GM23338 (cell line): ENCODE data around the gene SRCIN1. TPM values are rescaled to one million over a fixed set of nuclear protein-coding genes. Genes with fewer than 3 reads are reported as not detected.

Experiments
- ATAC-seq: fragments of 200-7000 bp; cut with Tn5 transposase; 3 replicates; pipeline ENCODE4 v1.9.1; 2020
- DNase-seq: peaks from one replicate; pipeline ENCODE4 v3.0.0-alpha.2; 2015; ENCODE audit warnings: low spot score
- H2AFZ ChIP-seq: fragments of 200-600 bp; sonication (generic); 2 replicates; pipeline ENCODE4 v1.8.0; 2016; ENCODE audit warnings: antibody characterized with exemption, mild to moderate bottlenecking, moderate library complexity
- H3F3A ChIP-seq: fragments of 200-600 bp; sonication (generic); replicated peaks from 2 replicates; pipeline ENCODE4 v1.8.0; 2017; ENCODE audit warnings: antibody characterized with exemption, mixed run types, low read depth
- H3K27ac ChIP-seq: fragments of 200-600 bp; sonication (generic); 2 replicates; pipeline ENCODE4 v1.6.1; 2016; ENCODE audit warnings: low read depth
- H3K27me3 ChIP-seq: fragments of 200-600 bp; sonication (generic); 2 replicates; pipeline ENCODE4 v1.8.0; 2016; ENCODE audit warnings: mild to moderate bottlenecking, mixed run types, moderate library complexity; ENCODE audit not compliant: insufficient read depth
- H3K36me3 ChIP-seq: fragments of 200-600 bp; sonication (generic); 2 replicates; pipeline ENCODE4 v1.8.0; 2016; ENCODE audit warnings: mild to moderate bottlenecking; ENCODE audit not compliant: insufficient read depth
- H3K4me1 ChIP-seq: fragments of 200-600 bp; sonication (generic); 2 replicates; pipeline ENCODE4 v1.8.0; 2016; ENCODE audit warnings: mild to moderate bottlenecking, moderate library complexity; ENCODE audit not compliant: insufficient read depth
- H3K4me2 ChIP-seq: fragments of 200-600 bp; sonication (generic); 2 replicates; pipeline ENCODE4 v1.7.1; 2017; ENCODE audit warnings: mixed run types
- H3K4me3 ChIP-seq: fragments of 200-600 bp; sonication (generic); 2 replicates; pipeline ENCODE4 v1.6.1; 2016; ENCODE audit warnings: mixed run types
- H3K79me2 ChIP-seq: fragments of 200-600 bp; sonication (generic); replicated peaks from 2 replicates; pipeline ENCODE4 v1.8.0; 2017; ENCODE audit warnings: mild to moderate bottlenecking; ENCODE audit not compliant: insufficient read depth
- H3K9me2 ChIP-seq: fragments of 200-600 bp; sonication (generic); 2 replicates; pipeline ENCODE4 v1.8.0; 2017; ENCODE audit not compliant: insufficient read depth
- H4K20me1 ChIP-seq: fragments of 200-600 bp; sonication (generic); replicated peaks from 2 replicates; pipeline ENCODE4 v1.8.0; 2017; ENCODE audit warnings: mild to moderate bottlenecking; ENCODE audit not compliant: insufficient read depth
- H3K27ac Mint-ChIP-seq: 2 replicates; pipeline ENCODE4 v1.8.0; 2020; ENCODE audit warnings: inconsistent platforms, mild to moderate bottlenecking, moderate library complexity, mixed read lengths
- H3K27me3 Mint-ChIP-seq: 3 replicates; pipeline ENCODE4 v1.8.0; 2022; ENCODE audit warnings: low read depth, mild to moderate bottlenecking, moderate library complexity, mixed read lengths, inconsistent platforms; ENCODE audit not compliant: insufficient read depth, poor library complexity
- H3K36me3 Mint-ChIP-seq: 3 replicates; pipeline ENCODE4 v1.8.0; 2021; ENCODE audit warnings: low read depth, mild to moderate bottlenecking, inconsistent platforms, moderate library complexity, mixed read lengths
- H3K4me1 Mint-ChIP-seq: 3 replicates; pipeline ENCODE4 v1.8.0; 2020; ENCODE audit warnings: mild to moderate bottlenecking, inconsistent platforms, mixed read lengths
- H3K4me3 Mint-ChIP-seq: 3 replicates; pipeline ENCODE4 v1.8.0; 2021; ENCODE audit warnings: moderate library complexity, mild to moderate bottlenecking, inconsistent platforms, mixed read lengths
- H3K9me3 Mint-ChIP-seq: 3 replicates; pipeline ENCODE4 v1.8.0; 2020; ENCODE audit warnings: moderate library complexity, mild to moderate bottlenecking, inconsistent platforms, mixed read lengths
- CREB1 ChIP-seq: fragments of 250-450 bp; sonication (Bioruptor Pico); IDR thresholded peaks from 2 replicates; pipeline ENCODE4 v1.5.0; 2020; ENCODE audit warnings: low read depth, mild to moderate bottlenecking, moderate library complexity
- CTCF ChIP-seq, 2 experiments: fragments of 200-600 bp in 1 of 2; sonication (generic) in 1 of 2; conservative IDR thresholded peaks; 2 replicates each; pipeline versions ENCODE4 v1.5.1 to v1.6.1; 2016 to 2017; ENCODE audit warnings: antibody characterized with exemption in 2 of 2, low read depth in 2 of 2, mild to moderate bottlenecking in 2 of 2, moderate library complexity in 1 of 2
- ETS1 ChIP-seq: IDR thresholded peaks from 2 replicates; pipeline ENCODE4 v1.6.1; 2016; ENCODE audit warnings: antibody characterized with exemption
- EZH2 ChIP-seq: fragments of 200-600 bp; sonication (generic); IDR thresholded peaks from one replicate; pipeline ENCODE4 v1.8.0; 2017; ENCODE audit warnings: antibody characterized with exemption, mild to moderate bottlenecking, low read depth; ENCODE audit not compliant: unreplicated experiment
- EZH2phosphoT487 ChIP-seq: fragments of 200-600 bp; sonication (generic); IDR thresholded peaks from one replicate; pipeline ENCODE4 v1.8.1; 2018; ENCODE audit warnings: antibody characterized with exemption; ENCODE audit not compliant: unreplicated experiment
- JUNB ChIP-seq: IDR thresholded peaks from one replicate; pipeline ENCODE4 v1.6.1; 2016; ENCODE audit warnings: antibody characterized with exemption; ENCODE audit not compliant: unreplicated experiment
- NANOG ChIP-seq: IDR thresholded peaks from 2 replicates; pipeline ENCODE4 v1.6.1; 2016; ENCODE audit warnings: antibody characterized with exemption, borderline replicate concordance
- POLR2AphosphoS5 ChIP-seq: IDR thresholded peaks from 2 replicates; pipeline ENCODE4 v1.6.1; 2016; ENCODE audit warnings: antibody characterized with exemption, low read depth
- STAT1 ChIP-seq: IDR thresholded peaks from one replicate; pipeline ENCODE4 v1.6.1; 2016; ENCODE audit warnings: antibody characterized with exemption; ENCODE audit not compliant: unreplicated experiment
- ZNF114 ChIP-seq: fragments of 250-450 bp; sonication (Bioruptor Pico); IDR thresholded peaks from 2 replicates; pipeline ENCODE4 v1.5.0; 2020; ENCODE audit warnings: mild to moderate bottlenecking, moderate library complexity
- ZNF331 ChIP-seq: fragments of 250-450 bp; sonication (Bioruptor Pico); IDR thresholded peaks from 2 replicates; pipeline ENCODE4 v1.5.0; 2020; ENCODE audit warnings: low read depth, mild to moderate bottlenecking, moderate library complexity
- ZNF462 ChIP-seq: fragments of 250-450 bp; sonication (Bioruptor Pico); IDR thresholded peaks from 2 replicates; pipeline ENCODE4 v1.5.0; 2020; ENCODE audit warnings: mild to moderate bottlenecking, moderate library complexity
- polyA plus RNA-seq: library from polyadenylated mRNA; unstranded; fragments of >200 nt; fragmentation: Nextera tagmentation; extraction: Ambion mirVana; gene quantifications from 2 replicates; pipeline ENCODE4 v1.2.1, GENCODE V29; 2016
- total RNA-seq: library from RNA; depleted of rRNA; stranded (reverse); fragments of >200 nt; shearing (Covaris generic); gene quantifications from 2 replicates; pipeline ENCODE4 v1.2.3, GENCODE V29; 2014
- TF ChIP-seq, protein P1 (sequence below): IDR thresholded peaks from one replicate; pipeline ENCODE4 v1.6.1; 2018; ENCODE audit warnings: antibody characterized with exemption; ENCODE audit not compliant: unreplicated experiment

The SRCIN1 gene
- total and polyA plus RNA-seq, 2 experiments from 2014 or later = 0.87 to 2.2 TPM

- Histone ChIP-seq H3K9me2 (no peaks in the 10 kb centered on the region), H3K27me3 (no peaks in the 10 kb centered on the region), H4K20me1 (no peaks in the 10 kb centered on the region; the same call in 1 of the 2 replicates), H3K36me3 (no peaks in the 10 kb centered on the region), H3F3A (0 out of 2 replicates have a peak, but pooled peaks cover 7% of the 10 kb centered on the region), H3K4me1 (peaks cover 27% of the 10 kb centered on the region), H3K4me3 (no peak overlapping the region), H3K79me2 (no peaks in the 10 kb centered on the region), H3K27ac (no peak overlapping the region), H3K4me2 (no peak overlapping the region), H2AFZ (no peak overlapping the region)
- H3K4me1 Mint-ChIP-seq = peaks cover 44% of the 10 kb centered on the region
- H3K4me3 Mint-ChIP-seq = no peak overlapping the region
- no peaks in the 10 kb centered on the region; the same call in 2 of the 3 replicates for H3K9me3 Mint-ChIP-seq
- peaks cover 37% of the 10 kb centered on the region for H3K27me3 Mint-ChIP-seq
- DNase-seq (no peak), ATAC-seq (peak; percentile 15; the same call in 2 of the 3 replicates)
- TF ChIP-seq POLR2AphosphoS5 = no peak
- no peak for TF ChIP-seq ZNF462 (CRISPR knock-in tag)
- TF ChIP-seq CREB1 = no peak
- TF ChIP-seq EZH2 = no peak
- TF ChIP-seq NANOG = no peak
- no peak for TF ChIP-seq ZNF114
- TF ChIP-seq, protein P1, sequence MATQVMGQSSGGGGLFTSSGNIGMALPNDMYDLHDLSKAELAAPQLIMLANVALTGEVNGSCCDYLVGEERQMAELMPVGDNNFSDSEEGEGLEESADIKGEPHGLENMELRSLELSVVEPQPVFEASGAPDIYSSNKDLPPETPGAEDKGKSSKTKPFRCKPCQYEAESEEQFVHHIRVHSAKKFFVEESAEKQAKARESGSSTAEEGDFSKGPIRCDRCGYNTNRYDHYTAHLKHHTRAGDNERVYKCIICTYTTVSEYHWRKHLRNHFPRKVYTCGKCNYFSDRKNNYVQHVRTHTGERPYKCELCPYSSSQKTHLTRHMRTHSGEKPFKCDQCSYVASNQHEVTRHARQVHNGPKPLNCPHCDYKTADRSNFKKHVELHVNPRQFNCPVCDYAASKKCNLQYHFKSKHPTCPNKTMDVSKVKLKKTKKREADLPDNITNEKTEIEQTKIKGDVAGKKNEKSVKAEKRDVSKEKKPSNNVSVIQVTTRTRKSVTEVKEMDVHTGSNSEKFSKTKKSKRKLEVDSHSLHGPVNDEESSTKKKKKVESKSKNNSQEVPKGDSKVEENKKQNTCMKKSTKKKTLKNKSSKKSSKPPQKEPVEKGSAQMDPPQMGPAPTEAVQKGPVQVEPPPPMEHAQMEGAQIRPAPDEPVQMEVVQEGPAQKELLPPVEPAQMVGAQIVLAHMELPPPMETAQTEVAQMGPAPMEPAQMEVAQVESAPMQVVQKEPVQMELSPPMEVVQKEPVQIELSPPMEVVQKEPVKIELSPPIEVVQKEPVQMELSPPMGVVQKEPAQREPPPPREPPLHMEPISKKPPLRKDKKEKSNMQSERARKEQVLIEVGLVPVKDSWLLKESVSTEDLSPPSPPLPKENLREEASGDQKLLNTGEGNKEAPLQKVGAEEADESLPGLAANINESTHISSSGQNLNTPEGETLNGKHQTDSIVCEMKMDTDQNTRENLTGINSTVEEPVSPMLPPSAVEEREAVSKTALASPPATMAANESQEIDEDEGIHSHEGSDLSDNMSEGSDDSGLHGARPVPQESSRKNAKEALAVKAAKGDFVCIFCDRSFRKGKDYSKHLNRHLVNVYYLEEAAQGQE = no peak
- TF ChIP-seq JUNB = no peak
- TF ChIP-seq EZH2phosphoT487 = no peak
- no peak for TF ChIP-seq CTCF (conservative IDR thresholded peaks at IDR 0.05; ENCODE audit: low read depth in 2 of 2)
- TF ChIP-seq STAT1 = no peak
- no peak for TF ChIP-seq ZNF331 (CRISPR knock-in tag)
- TF ChIP-seq ETS1 = no peak
- H3K27ac Mint-ChIP-seq = no peak overlapping the region
- no peaks in the 10 kb centered on the region for H3K36me3 Mint-ChIP-seq
These were observed 72.5 kb downstream of the SRCIN1 start for GRCh38 chr17:38533241-38533640.
